Stimulated activated CD4-positive, alpha-beta T cell treated with anti-CD3 and anti-CD28 coated beads, TNF-alpha, amount 100 ng/mL, for 4 hours (primary cell): ENCODE data around the gene REEP6.

Experiments
- DNase-seq, 3 experiments: peaks; one replicate each; pipeline ENCODE4 v3.0.0-alpha.2; 2020; ENCODE audit warnings: low read depth in 3 of 3

REEP6 gene

GRCh38 chr19:1491114-1491848, at the start of gene REEP6:
Gene REEP6, plus strand, starts transcription at chr19:1491181. Its CDS starts 89 bp downstream, at chr19:1491270.
- DNase-seq: no peak

GRCh38 chr19:1441677-1442438, 49.1 kb upstream of the REEP6 start:
- no peak for DNase-seq

- DNase-seq: peak; percentile 58 to 70 (median 62)
Measured at GRCh38 chr19:1445185-1445931, 45.6 kb upstream of the REEP6 start.

- no peak for DNase-seq
Measured at GRCh38 chr19:1445932-1446712, 44.9 kb upstream of the REEP6 start.

GRCh38 chr19:1446713-1447481, 44.1 kb upstream of the REEP6 start:
- no peak for DNase-seq

DNA sequence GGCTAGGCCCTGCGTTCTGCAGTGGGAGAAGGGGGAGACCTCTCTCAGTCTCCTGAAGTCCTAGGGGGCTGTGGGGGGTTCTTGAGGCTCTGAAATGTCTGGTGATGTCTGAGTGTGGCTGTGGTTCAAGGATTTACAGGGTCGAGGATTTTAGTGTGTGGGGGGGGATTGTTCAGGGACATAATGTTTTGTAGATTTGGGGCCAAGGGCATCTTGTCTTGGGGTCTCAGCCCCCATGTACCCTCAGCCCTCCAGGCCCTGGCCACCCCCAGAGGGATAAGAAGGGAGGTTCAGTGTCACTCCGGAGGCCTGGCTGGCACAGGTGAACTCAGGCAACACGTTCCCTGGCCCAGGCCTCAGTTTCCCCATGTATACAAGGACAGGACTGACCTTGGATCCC, 43.5 kb upstream of the REEP6 start:
- DNase-seq: no peak

DNA sequence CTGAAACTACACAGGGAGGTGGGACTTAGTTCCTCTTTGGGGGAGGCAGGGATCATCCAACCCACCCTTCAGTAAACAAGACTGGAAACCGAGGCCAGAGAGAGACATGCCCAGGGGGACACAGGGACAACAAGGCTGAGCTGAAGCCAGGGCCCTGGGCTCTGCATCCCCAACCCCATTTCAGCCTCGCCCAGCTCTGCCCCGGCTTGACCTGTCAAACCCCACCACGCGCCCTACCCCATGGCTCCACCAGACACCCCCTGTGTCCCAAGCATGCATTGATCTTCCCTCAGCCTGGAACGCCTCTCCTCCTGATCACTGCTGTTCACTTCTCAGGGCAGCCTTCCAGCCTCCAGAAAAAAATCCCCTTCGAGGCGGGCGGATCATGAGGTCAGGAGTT, 43.0 kb upstream of the REEP6 start:
- no peak for DNase-seq

- DNase-seq: no peak
Measured at GRCh38 chr19:1449467-1450442, 41.2 kb upstream of the REEP6 start, which contains the start of gene APC2. Gene APC2, plus strand, starts transcription at chr19:1450121. Its CDS starts 2,881 bp downstream, at chr19:1453002.

DNA sequence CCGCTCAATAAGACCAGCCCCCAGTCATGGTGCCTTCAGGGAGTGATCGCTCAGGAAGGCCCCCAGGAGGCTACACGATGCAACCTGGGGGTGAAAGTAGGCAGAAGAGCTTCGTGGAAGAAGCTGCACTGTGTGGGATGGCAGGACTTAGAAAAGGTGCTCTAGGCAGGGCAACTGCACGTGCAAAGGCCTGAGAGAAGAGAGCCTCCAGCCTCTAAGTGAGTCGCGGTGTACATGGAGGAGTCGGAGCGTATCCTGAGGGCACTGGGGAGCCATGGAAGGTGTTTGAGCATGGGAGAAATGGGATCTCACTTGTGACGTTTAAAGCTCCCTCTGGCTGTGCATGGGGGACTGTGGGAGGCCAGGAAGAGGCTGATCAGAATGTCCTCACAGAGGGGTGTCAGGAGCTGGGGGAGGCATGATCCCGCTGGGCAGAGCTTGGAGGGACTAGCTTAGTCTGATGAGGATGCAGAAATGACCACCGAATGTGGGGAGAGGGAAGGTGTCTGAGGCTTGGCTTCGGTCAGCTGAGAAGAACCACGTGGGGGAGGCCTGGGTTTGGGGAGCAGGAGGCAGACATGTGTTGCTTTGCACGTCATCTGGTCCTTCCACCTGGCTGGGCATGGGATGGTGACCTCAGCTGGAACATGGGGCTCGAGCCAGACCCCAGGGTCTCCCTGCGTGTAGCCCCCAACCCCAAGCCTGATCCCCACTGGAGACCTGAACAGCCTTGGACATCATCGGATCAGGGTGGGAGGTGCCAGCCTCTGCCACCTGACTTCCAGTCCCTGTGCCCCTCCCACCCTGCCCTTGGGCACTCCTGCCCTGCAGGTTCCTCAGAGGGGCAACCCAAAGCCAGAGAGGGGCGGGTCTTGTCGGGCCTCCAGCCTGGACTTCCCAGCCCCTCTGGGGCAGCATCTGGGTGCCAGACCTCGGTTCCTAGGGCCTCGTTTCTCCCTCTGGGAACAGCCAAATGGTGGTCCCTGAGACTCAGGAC, 39.9 kb upstream of the REEP6 start:
- DNase-seq: no peak

- no peak for DNase-seq
Measured at GRCh38 chr19:1451916-1452801, 38.8 kb upstream of the REEP6 start.

DNA sequence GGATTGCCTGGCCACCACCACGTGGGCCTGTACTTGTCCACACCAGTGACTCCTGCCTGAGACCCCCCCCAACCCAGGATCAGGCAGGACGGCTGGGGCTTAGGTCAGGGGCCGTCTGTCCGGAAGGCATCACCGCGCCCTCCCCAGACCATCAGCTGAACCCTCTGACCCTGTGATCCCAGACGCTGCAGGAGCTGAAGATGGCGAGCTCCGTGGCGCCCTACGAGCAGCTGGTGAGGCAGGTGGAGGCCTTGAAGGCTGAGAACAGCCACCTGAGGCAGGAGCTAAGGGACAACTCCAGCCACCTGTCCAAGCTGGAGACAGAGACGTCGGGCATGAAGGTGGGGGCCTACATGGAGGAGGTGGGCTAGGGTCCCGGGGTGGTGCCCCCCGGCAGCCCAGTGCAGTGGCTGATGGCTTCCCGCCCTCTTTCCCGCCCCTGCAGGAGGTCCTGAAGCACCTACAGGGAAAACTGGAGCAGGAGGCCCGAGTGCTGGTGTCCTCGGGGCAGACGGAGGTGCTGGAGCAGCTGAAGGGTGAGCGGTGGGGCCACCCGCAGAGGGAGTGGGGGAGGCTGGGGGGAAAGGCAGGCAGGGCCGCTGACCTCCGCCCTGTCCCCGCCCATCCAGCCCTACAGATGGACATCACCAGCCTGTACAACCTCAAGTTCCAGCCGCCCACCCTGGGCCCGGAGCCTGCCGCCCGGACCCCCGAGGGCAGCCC, 38.0 kb upstream of the REEP6 start:
- DNase-seq: no peak

- no peak for DNase-seq
Measured at GRCh38 chr19:1453525-1454364, 37.2 kb upstream of the REEP6 start.

DNA sequence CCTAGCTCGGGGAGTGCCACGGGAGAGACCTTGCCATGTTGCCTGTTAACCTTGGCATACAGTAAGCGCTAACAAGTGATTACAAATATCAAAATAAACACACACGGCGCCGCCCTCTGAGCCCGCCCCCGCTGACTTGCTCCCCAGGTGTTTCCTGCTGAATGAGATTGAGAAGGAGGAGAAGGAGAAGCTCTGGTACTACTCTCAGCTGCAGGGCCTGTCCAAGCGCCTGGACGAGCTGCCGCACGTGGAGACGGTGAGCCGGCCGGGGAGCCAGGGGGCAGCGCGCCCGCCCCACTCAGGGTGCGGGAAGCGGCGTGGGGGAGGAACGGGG, 36.0 kb upstream of the REEP6 start:
- no peak for DNase-seq

DNA sequence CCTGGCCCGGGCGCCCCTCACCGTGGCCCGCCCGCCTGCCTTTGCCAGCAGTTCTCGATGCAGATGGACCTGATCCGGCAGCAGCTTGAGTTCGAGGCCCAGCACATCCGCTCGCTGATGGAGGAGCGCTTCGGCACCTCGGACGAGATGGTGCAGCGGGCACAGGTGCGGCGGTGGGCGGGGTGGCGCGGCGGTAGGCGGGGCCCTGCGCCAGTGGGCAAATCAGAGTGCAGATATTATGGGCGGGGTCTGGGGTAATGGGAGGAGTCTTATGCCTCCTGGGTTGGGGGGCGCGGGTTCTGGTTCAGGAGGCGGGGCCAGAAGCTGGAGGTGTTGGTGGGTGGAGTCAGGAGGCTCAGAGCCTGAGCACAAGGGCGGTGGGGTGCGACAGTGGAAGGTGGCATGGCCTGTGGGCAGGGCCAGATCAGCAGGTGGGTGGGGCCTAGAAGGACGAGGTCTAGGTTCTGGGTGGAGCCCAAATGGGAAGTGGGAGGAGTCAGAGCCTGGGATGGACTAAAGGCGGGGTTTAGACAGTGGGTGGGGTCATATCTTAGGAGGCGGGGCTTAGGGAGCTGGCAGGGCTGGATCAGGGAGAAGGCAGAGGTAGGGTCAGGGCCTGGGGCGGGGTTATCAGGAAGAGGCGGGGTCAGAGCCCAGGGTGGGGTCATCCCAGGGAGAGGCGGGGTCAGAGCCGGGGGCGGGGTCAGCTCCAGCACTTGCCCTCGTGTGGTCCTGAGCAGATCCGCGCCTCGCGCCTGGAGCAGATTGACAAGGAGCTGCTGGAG, 35.5 kb upstream of the REEP6 start:
- DNase-seq: no peak
